HL-60 (cell line): Measurements from ENCODE around the gene CARMIL1.

Experiments
- DNase-seq, 2 experiments: peaks; one replicate each; pipeline ENCODE4 v3.0.0-alpha.2; 2010 to 2020; ENCODE audit warnings: low read depth in 1 of 2, low spot score in 1 of 2
- H3K27ac ChIP-seq: fragments of 250-450 bp; sonication (Bioruptor Pico); replicated peaks from 2 replicates; pipeline ENCODE4 v1.5.1; 2020; ENCODE audit warnings: mild to moderate bottlenecking, moderate library complexity
- H3K27me3 ChIP-seq: fragments of 250-450 bp; sonication (Bioruptor Pico); 2 replicates; pipeline ENCODE4 v1.5.1; 2021; ENCODE audit warnings: mild to moderate bottlenecking, moderate library complexity; ENCODE audit not compliant: insufficient read depth, poor library complexity, severe bottlenecking
- H3K4me3 ChIP-seq: replicated peaks from 2 replicates; pipeline ENCODE4 v1.5.1; 2011; ENCODE audit warnings: mild to moderate bottlenecking, control low read depth, low read length; ENCODE audit not compliant: insufficient read depth
- GABPA ChIP-seq: IDR thresholded peaks from 2 replicates; pipeline ENCODE4 v1.6.1; 2012; ENCODE audit warnings: low read depth
- POLR2AphosphoS5 ChIP-seq: IDR thresholded peaks from 2 replicates; pipeline ENCODE4 v1.6.1; 2012; ENCODE audit warnings: low read depth
- REST ChIP-seq: IDR thresholded peaks from 2 replicates; pipeline ENCODE4 v1.6.1; 2012; ENCODE audit warnings: low read depth; ENCODE audit not compliant: insufficient replicate concordance
- SPI1 ChIP-seq: IDR thresholded peaks from 2 replicates; pipeline ENCODE4 v1.6.1; 2012; ENCODE audit warnings: low read depth, mild to moderate bottlenecking, borderline replicate concordance
- TF ChIP-seq, protein P1 (sequence below): IDR thresholded peaks from one replicate; pipeline ENCODE4 v1.5.1; 2011; ENCODE audit warnings: low read length, control low read depth, inconsistent platforms; ENCODE audit not compliant: insufficient read depth

Gene CARMIL1

GRCh38 chr6:25250878-25251277, 28.3 kb upstream of the CARMIL1 start:
- H3K27ac ChIP-seq, result no peak overlapping the region
- TF ChIP-seq, protein P1, sequence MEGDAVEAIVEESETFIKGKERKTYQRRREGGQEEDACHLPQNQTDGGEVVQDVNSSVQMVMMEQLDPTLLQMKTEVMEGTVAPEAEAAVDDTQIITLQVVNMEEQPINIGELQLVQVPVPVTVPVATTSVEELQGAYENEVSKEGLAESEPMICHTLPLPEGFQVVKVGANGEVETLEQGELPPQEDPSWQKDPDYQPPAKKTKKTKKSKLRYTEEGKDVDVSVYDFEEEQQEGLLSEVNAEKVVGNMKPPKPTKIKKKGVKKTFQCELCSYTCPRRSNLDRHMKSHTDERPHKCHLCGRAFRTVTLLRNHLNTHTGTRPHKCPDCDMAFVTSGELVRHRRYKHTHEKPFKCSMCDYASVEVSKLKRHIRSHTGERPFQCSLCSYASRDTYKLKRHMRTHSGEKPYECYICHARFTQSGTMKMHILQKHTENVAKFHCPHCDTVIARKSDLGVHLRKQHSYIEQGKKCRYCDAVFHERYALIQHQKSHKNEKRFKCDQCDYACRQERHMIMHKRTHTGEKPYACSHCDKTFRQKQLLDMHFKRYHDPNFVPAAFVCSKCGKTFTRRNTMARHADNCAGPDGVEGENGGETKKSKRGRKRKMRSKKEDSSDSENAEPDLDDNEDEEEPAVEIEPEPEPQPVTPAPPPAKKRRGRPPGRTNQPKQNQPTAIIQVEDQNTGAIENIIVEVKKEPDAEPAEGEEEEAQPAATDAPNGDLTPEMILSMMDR, result no peak
- no peak for TF ChIP-seq SPI1
- no peak for TF ChIP-seq REST
- no peak for TF ChIP-seq POLR2AphosphoS5
- TF ChIP-seq GABPA, result no peak
- DNase-seq, result no peak
- no peaks in the 10 kb centered on the region for H3K27me3 ChIP-seq
- H3K4me3 ChIP-seq, result no peak overlapping the region

GRCh38 chr6:25251426-25251825, 27.7 kb upstream of the CARMIL1 start:
- no peak for DNase-seq
- Histone ChIP-seq H3K4me3 (no peak overlapping the region), H3K27me3 (no peaks in the 10 kb centered on the region), H3K27ac (no peak overlapping the region)
- TF ChIP-seq, protein P1, result no peak
- TF ChIP-seq GABPA (no peak), SPI1 (no peak), REST (no peak), POLR2AphosphoS5 (no peak)

- Histone ChIP-seq H3K27ac (no peak overlapping the region), H3K27me3 (no peaks in the 10 kb centered on the region), H3K4me3 (no peak overlapping the region)
- TF ChIP-seq, protein P1, result no peak
- no peak for TF ChIP-seq SPI1
- no peak for TF ChIP-seq POLR2AphosphoS5
- no peak for TF ChIP-seq GABPA
- DNase-seq, result no peak
These were observed 25.8 kb upstream of the CARMIL1 start for GRCh38 chr6:25253351-25253750.

- Histone ChIP-seq H3K27me3 (no peaks in the 10 kb centered on the region), H3K4me3 (no peak overlapping the region), H3K27ac (no peak overlapping the region)
- TF ChIP-seq REST (no peak), SPI1 (no peak), GABPA (no peak), POLR2AphosphoS5 (no peak)
- TF ChIP-seq, protein P1, result no peak
- no peak for DNase-seq
These were observed 24.5 kb upstream of the CARMIL1 start for GRCh38 chr6:25254671-25255070.
